Mesendoderm (in vitro differentiated cells): ENCODE results near the gene PTPN21.

Source experiments
- DNase-seq: peaks from one replicate; pipeline ENCODE4 v3.0.0; 2013
- H2AK5ac ChIP-seq: 2 replicates; pipeline ENCODE4 v1.6.1; 2013; ENCODE audit warnings: low read length, inconsistent platforms
- H2BK120ac ChIP-seq: 2 replicates; pipeline ENCODE4 v1.6.1; 2013; ENCODE audit warnings: low read depth, mild to moderate bottlenecking, low read length, moderate library complexity, mixed read lengths
- H2BK15ac ChIP-seq: replicated peaks from 2 replicates; pipeline ENCODE4 v1.6.1; 2013; ENCODE audit warnings: low read depth, mild to moderate bottlenecking, moderate library complexity
- H2BK5ac ChIP-seq: 2 replicates; pipeline ENCODE4 v1.6.1; 2013; ENCODE audit warnings: low read length, inconsistent platforms
- H3K18ac ChIP-seq: 2 replicates; pipeline ENCODE4 v1.6.1; 2013; ENCODE audit warnings: mild to moderate bottlenecking, low read length, mixed read lengths
- H3K23ac ChIP-seq: one replicate; pipeline ENCODE4 v1.6.1; 2013; ENCODE audit warnings: low read length
- H3K27ac ChIP-seq: 2 replicates; pipeline ENCODE4 v1.5.1; 2013; ENCODE audit warnings: low read depth, mild to moderate bottlenecking, inconsistent platforms, low read length, moderate library complexity
- H3K27me3 ChIP-seq: 2 replicates; pipeline ENCODE4 v1.6.1; 2013; ENCODE audit warnings: low read length, control low read depth, mild to moderate bottlenecking, inconsistent platforms; ENCODE audit not compliant: insufficient read depth, poor library complexity
- H3K36me3 ChIP-seq: 2 replicates; pipeline ENCODE4 v1.6.1; 2013; ENCODE audit warnings: low read length, inconsistent platforms; ENCODE audit not compliant: control insufficient read depth, insufficient read depth
- H3K4ac ChIP-seq: one replicate; pipeline ENCODE4 v1.6.1; 2013; ENCODE audit warnings: low read depth, mild to moderate bottlenecking, low read length, moderate library complexity
- H3K4me1 ChIP-seq: 2 replicates; pipeline ENCODE4 v1.6.1; 2013; ENCODE audit warnings: low read depth, low read length, inconsistent platforms; ENCODE audit not compliant: control insufficient read depth
- H3K4me2 ChIP-seq: 2 replicates; pipeline ENCODE4 v1.6.1; 2013; ENCODE audit warnings: low read length
- H3K4me3 ChIP-seq: 2 replicates; pipeline ENCODE4 v1.5.1; 2013; ENCODE audit warnings: mild to moderate bottlenecking, low read length
- H3K56ac ChIP-seq: one replicate; pipeline ENCODE4 v1.6.1; 2013; ENCODE audit warnings: low read length
- H3K79me1 ChIP-seq: 2 replicates; pipeline ENCODE4 v1.6.1; 2013; ENCODE audit warnings: low read length, inconsistent platforms
- H3K79me2 ChIP-seq: 2 replicates; pipeline ENCODE4 v1.6.1; 2013; ENCODE audit warnings: mild to moderate bottlenecking, low read length; ENCODE audit not compliant: control insufficient read depth, insufficient read depth
- H3K9ac ChIP-seq: 2 replicates; pipeline ENCODE4 v1.6.1; 2013; ENCODE audit warnings: low read length, inconsistent platforms
- H4K5ac ChIP-seq: one replicate; pipeline ENCODE4 v1.6.1; 2013; ENCODE audit warnings: low read length
- H4K8ac ChIP-seq: one replicate; pipeline ENCODE4 v1.6.1; 2013; ENCODE audit warnings: low read depth, mild to moderate bottlenecking, control low read depth, low read length, moderate library complexity
- WGBS: extraction: QIAGEN DNeasy Blood & Tissue Kit; methylation state at CpG from one replicate; pipeline ENCODE4 v1.1.7; 2013; ENCODE audit warnings: low lambda C conversion rate, missing lambda C conversion rate; ENCODE audit not compliant: insufficient coverage; ENCODE audit errors: extremely low coverage; 5-methylcytosine and 5-hydroxymethylcytosine counted together

PTPN21 gene

DNA sequence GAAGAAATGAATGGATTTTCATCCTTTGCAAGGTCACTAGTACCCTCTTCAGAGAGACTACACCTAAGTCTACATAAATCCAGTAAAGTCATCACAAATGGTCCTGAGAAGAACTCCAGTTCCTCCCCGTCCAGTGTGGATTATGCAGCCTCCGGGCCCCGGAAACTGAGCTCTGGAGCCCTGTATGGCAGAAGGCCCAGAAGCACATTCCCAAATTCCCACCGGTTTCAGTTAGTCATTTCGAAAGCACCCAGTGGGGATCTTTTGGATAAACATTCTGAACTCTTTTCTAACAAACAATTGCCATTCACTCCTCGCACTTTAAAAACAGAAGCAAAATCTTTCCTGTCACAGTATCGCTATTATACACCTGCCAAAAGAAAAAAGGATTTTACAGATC lies 128.5 kb downstream of the PTPN21 start:
- no peaks in the 10 kb centered on the region for H3K36me3 ChIP-seq
- H2BK120ac ChIP-seq: no peak overlapping the region
- no peak overlapping the region for H3K23ac ChIP-seq
- H3K4ac ChIP-seq: no peak overlapping the region
- no peak overlapping the region for H3K27ac ChIP-seq
- no peaks in the 10 kb centered on the region for H3K79me1 ChIP-seq
- H3K27me3 ChIP-seq: no peaks in the 10 kb centered on the region
- H3K4me3 ChIP-seq: no peak overlapping the region
- H3K4me2 ChIP-seq: no peak overlapping the region
- no peak overlapping the region for H3K18ac ChIP-seq
- no CpG with 5 or more reads among the region's 7 CpGs for WGBS
- H3K56ac ChIP-seq: no peak overlapping the region
- no peak overlapping the region for H4K5ac ChIP-seq
- no peaks in the 10 kb centered on the region for H3K4me1 ChIP-seq
- DNase-seq: no peak
- no peak overlapping the region for H4K8ac ChIP-seq
- H2BK5ac ChIP-seq: no peak overlapping the region
- H3K9ac ChIP-seq: no peak overlapping the region
- H2BK15ac ChIP-seq: no peak overlapping the region
- H2AK5ac ChIP-seq: no peak overlapping the region
- no peaks in the 10 kb centered on the region for H3K79me2 ChIP-seq

DNA sequence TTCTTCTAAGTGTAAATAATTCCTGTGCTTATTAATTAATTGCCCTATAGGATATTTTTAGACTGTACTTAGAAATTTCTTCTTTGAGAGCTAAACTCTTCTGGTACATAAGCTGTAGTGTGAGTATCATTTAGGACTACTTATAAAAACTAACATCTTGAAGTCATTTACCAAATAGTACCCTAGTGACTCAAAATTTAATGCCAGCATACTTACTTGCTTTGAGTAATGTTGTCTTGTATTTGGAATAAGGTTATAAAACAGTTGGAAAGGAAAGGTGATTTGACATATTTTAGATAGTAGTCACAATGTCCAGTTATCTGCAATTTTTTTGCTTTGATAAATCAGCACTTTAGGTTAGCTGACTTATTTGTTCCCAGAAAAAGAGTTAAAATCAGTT lies 130.2 kb downstream of the PTPN21 start:
- H3K4ac ChIP-seq: no peak overlapping the region
- no peak overlapping the region for H3K23ac ChIP-seq
- no peak overlapping the region for H4K5ac ChIP-seq
- no peaks in the 10 kb centered on the region for H3K27me3 ChIP-seq
- H3K79me2 ChIP-seq: no peaks in the 10 kb centered on the region
- H3K4me1 ChIP-seq: no peaks in the 10 kb centered on the region
- no peak overlapping the region for H2AK5ac ChIP-seq
- no peaks in the 10 kb centered on the region for H3K79me1 ChIP-seq
- H3K9ac ChIP-seq: no peak overlapping the region
- DNase-seq: no peak
- H3K27ac ChIP-seq: no peak overlapping the region
- no peak overlapping the region for H2BK120ac ChIP-seq
- H3K18ac ChIP-seq: no peak overlapping the region
- no peak overlapping the region for H3K4me2 ChIP-seq
- H3K56ac ChIP-seq: no peak overlapping the region
- no peak overlapping the region for H4K8ac ChIP-seq
- H3K36me3 ChIP-seq: no peaks in the 10 kb centered on the region
- no peak overlapping the region for H2BK15ac ChIP-seq
- H3K4me3 ChIP-seq: no peak overlapping the region
- no peak overlapping the region for H2BK5ac ChIP-seq

DNA sequence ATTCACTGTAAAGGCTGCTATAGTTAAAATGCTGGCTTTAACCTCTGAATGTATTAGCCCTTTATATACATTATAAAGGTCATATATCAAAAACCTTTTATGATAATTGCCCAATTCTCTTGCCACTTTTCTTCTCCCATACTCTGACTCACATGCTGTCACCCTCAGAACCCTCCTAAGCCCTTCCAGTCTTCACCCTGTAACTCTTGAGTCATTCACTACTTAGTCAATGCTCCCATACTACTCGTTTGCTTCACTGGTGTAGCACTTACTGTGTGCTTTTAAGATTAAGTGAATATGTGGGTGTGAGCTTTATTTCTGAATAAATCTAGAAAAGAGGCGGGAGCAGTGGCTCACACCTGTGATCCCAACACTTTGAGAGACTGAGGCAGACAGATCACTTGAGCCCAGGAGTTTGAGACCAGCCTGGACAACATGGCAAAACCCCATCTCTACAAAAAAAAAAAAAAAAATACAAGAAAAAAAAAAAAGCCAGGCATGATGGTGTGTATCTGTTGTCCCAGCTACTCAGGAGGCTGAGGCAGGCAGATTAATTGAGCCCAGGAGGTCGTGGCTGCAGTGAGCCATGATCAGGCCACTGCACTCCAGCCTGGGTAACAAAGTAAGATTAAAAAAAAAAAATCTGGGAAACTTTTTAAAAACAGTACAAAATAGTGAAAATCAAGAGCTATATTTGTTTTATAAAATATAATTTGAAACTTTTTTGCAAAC lies 131.7 kb downstream of the PTPN21 start:
- Histone ChIP-seq H3K18ac (no peak overlapping the region), H3K79me1 (no peaks in the 10 kb centered on the region), H4K8ac (no peak overlapping the region), H3K23ac (no peak overlapping the region), H3K56ac (no peak overlapping the region), H3K27me3 (no peaks in the 10 kb centered on the region), H3K4me3 (no peak overlapping the region), H3K4ac (no peak overlapping the region), H3K4me1 (no peaks in the 10 kb centered on the region), H4K5ac (no peak overlapping the region), H2AK5ac (no peak overlapping the region), H3K36me3 (no peaks in the 10 kb centered on the region), H3K4me2 (no peak overlapping the region), H2BK15ac (no peak overlapping the region), H3K27ac (no peak overlapping the region), H2BK5ac (no peak overlapping the region), H3K79me2 (no peaks in the 10 kb centered on the region), H3K9ac (no peak overlapping the region), H2BK120ac (no peak overlapping the region)
- no peak for DNase-seq
- WGBS: no CpG with 5 or more reads among the region's 3 CpGs

DNA sequence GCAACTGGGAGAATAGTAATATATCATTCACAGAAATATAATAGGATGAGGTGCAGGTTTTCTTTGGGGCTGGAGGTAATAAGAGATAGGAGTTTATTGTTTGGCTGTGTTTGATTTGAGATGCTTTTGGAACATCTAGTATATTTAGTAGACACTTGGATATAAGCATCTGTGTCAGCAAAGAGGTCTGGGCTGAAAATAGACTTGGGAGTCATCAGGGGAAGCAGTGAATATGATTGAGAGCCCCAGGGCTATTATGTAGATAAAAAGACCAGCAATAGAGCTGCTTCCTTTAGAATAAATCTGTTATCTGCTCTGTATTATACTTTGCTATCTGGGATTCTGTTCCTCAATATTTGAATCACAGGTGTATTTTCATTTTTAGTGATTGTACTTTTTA lies 132.8 kb downstream of the PTPN21 start:
- Histone ChIP-seq H3K79me1 (no peaks in the 10 kb centered on the region), H3K56ac (no peak overlapping the region), H3K36me3 (no peaks in the 10 kb centered on the region), H3K4me3 (no peak overlapping the region), H2BK15ac (no peak overlapping the region), H3K23ac (no peak overlapping the region), H3K27me3 (no peaks in the 10 kb centered on the region), H3K79me2 (no peaks in the 10 kb centered on the region), H2BK5ac (no peak overlapping the region), H3K9ac (no peak overlapping the region), H3K27ac (no peak overlapping the region), H4K8ac (no peak overlapping the region), H3K4me1 (no peaks in the 10 kb centered on the region), H2BK120ac (no peak overlapping the region), H4K5ac (no peak overlapping the region), H2AK5ac (no peak overlapping the region), H3K18ac (no peak overlapping the region), H3K4ac (no peak overlapping the region), H3K4me2 (no peak overlapping the region)
- DNase-seq: no peak

DNA sequence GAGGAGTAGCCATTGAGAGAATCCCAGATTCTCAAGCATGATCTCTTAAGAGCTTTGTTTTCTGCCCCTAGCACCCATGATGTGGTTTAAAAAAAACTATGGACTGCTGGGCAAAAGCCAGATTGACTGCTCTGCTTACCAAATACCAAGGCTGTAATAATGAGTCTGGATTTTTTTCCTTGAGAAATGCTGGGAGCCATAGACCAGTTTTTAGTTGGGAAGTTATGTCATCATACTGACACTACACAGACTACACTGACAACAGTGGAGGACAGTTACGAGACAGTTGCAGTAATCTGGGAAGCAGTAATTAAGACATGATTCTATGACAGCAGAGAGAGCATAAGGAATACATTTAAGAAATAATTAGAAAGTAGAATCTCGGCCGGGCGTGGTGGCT lies 133.5 kb downstream of the PTPN21 start:
- no peak overlapping the region for H2BK5ac ChIP-seq
- H3K18ac ChIP-seq: no peak overlapping the region
- H3K4ac ChIP-seq: no peak overlapping the region
- no peaks in the 10 kb centered on the region for H3K36me3 ChIP-seq
- no peak overlapping the region for H2BK15ac ChIP-seq
- no peaks in the 10 kb centered on the region for H3K27me3 ChIP-seq
- no peak overlapping the region for H3K23ac ChIP-seq
- no peak overlapping the region for H2AK5ac ChIP-seq
- no peak overlapping the region for H3K27ac ChIP-seq
- no peak for DNase-seq
- H3K79me1 ChIP-seq: no peaks in the 10 kb centered on the region
- no peaks in the 10 kb centered on the region for H3K79me2 ChIP-seq
- H3K56ac ChIP-seq: no peak overlapping the region
- no peak overlapping the region for H2BK120ac ChIP-seq
- H3K4me1 ChIP-seq: no peaks in the 10 kb centered on the region
- no peak overlapping the region for H4K5ac ChIP-seq
- no CpG with 5 or more reads among the region's 4 CpGs for WGBS
- no peak overlapping the region for H3K4me2 ChIP-seq
- H3K9ac ChIP-seq: no peak overlapping the region
- no peak overlapping the region for H4K8ac ChIP-seq
- no peak overlapping the region for H3K4me3 ChIP-seq

DNA sequence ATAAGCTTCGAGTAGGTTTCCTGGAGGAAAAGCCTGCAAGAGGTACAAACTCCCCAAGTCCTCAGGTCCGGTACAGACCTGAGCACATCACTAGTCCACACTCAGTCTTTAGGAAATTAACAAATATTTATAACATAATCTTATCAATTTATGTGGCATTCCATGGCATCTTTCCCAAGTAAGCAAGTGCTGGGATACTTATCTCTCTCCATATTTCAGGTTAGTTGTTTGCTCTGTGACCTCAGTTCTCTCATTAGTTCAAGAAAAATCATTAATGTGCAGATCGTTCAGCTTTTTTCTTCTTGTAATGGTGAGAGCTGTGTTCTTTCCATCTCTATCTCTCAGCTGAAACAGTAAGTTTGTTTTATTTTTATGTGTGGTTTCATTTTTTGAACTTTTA lies 134.6 kb downstream of the PTPN21 start:
- H4K5ac ChIP-seq: no peak overlapping the region
- no peak overlapping the region for H2BK5ac ChIP-seq
- no peak overlapping the region for H3K23ac ChIP-seq
- H3K4me3 ChIP-seq: no peak overlapping the region
- no peak overlapping the region for H3K27ac ChIP-seq
- no peak overlapping the region for H3K4ac ChIP-seq
- no peak overlapping the region for H3K4me2 ChIP-seq
- no peaks in the 10 kb centered on the region for H3K79me2 ChIP-seq
- H2AK5ac ChIP-seq: no peak overlapping the region
- no peak overlapping the region for H4K8ac ChIP-seq
- H3K4me1 ChIP-seq: no peaks in the 10 kb centered on the region
- DNase-seq: no peak
- H3K79me1 ChIP-seq: no peaks in the 10 kb centered on the region
- H3K27me3 ChIP-seq: no peaks in the 10 kb centered on the region
- no peak overlapping the region for H3K18ac ChIP-seq
- no CpG with 5 or more reads among the region's 3 CpGs for WGBS
- no peak overlapping the region for H3K56ac ChIP-seq
- H2BK120ac ChIP-seq: no peak overlapping the region
- no peak overlapping the region for H3K9ac ChIP-seq
- no peak overlapping the region for H2BK15ac ChIP-seq
- no peaks in the 10 kb centered on the region for H3K36me3 ChIP-seq
